ENCODE measurements around the gene RAB40C. TPM values are rescaled to one million over a fixed set of nuclear protein-coding genes. Genes with fewer than 3 reads are reported as not detected.

The RAB40C gene
- polyA plus RNA-seq, 3 donors = 14.3 to 32.5 (median 23.6) TPM

Other genes with a start within 250 kb of the RAB40C start
- 10 to 100 TPM; 14.1 to 23.7 (median 22.2) TPM for gene AXIN1, start 237.3 kb upstream of the RAB40C start, polyA plus RNA-seq (ENCODE audit: insufficient read length in 3 of 3)
- 10 to 100 TPM; 55.3 to 90.5 (median 65.3) TPM for gene MRPL28, start 219.5 kb upstream of the RAB40C start, polyA plus RNA-seq (ENCODE audit: insufficient read length in 3 of 3)
- gene PGAP6, start 208.1 kb upstream of the RAB40C start, polyA plus RNA-seq (ENCODE audit: insufficient read length in 3 of 3) = 10 to 100 TPM; 56.7 to 71.2 (median 60.6) TPM
- 100 to 1,000 TPM; 108 to 146 (median 134) TPM for gene NME4, start 192.9 kb upstream of the RAB40C start, polyA plus RNA-seq (ENCODE audit: insufficient read length in 3 of 3)
- 10 to 100 TPM; 20.7 to 47.6 (median 21.2) TPM for gene DECR2, start 188.2 kb upstream of the RAB40C start, polyA plus RNA-seq (ENCODE audit: insufficient read length in 3 of 3)
- 100 to 1,000 TPM in 2 of 3 donors, 10 to 100 TPM in 1; 96.3 to 159 (median 104) TPM for gene RAB11FIP3, start 164.4 kb upstream of the RAB40C start, polyA plus RNA-seq (ENCODE audit: insufficient read length in 3 of 3)
- 10 to 100 TPM; 23.2 to 37.7 (median 35.0) TPM for gene CAPN15, start 62.4 kb upstream of the RAB40C start, polyA plus RNA-seq (ENCODE audit: insufficient read length in 3 of 3)
- gene PRR35, start 29.7 kb upstream of the RAB40C start, polyA plus RNA-seq (ENCODE audit: insufficient read length in 3 of 3) = 10 to 100 TPM in 2 of 3 donors, 1 to 10 TPM in 1; 5.7 to 14.0 (median 14.0) TPM
- gene NHLRC4, start 23.1 kb upstream of the RAB40C start, polyA plus RNA-seq (ENCODE audit: insufficient read length in 3 of 3) = 1 to 10 TPM; 5.1 to 8.9 (median 8.1) TPM
- 10 to 100 TPM; 49.0 to 82.6 (median 66.2) TPM for gene PIGQ, start 20.1 kb upstream of the RAB40C start, polyA plus RNA-seq (ENCODE audit: insufficient read length in 3 of 3)
- gene WFIKKN1, start 40.9 kb downstream of the RAB40C start, polyA plus RNA-seq (ENCODE audit: insufficient read length in 3 of 3) = 1 to 10 TPM; 1.3 to 2.0 (median 2.0) TPM
- gene METTL26, start 46.2 kb downstream of the RAB40C start, polyA plus RNA-seq (ENCODE audit: insufficient read length in 3 of 3) = 10 to 100 TPM; 39.3 to 62.6 (median 60.9) TPM
- 10 to 100 TPM; 10.2 to 31.8 (median 22.6) TPM for gene MCRIP2, start 51.8 kb downstream of the RAB40C start, polyA plus RNA-seq (ENCODE audit: insufficient read length in 3 of 3)
- gene WDR90, start 59.3 kb downstream of the RAB40C start, polyA plus RNA-seq (ENCODE audit: insufficient read length in 3 of 3) = 10 to 100 TPM; 36.9 to 62.0 (median 48.4) TPM
- gene RHOT2, start 78.1 kb downstream of the RAB40C start, polyA plus RNA-seq (ENCODE audit: insufficient read length in 3 of 3) = 100 to 1,000 TPM in 1 of 3 donors, 10 to 100 TPM in 2; 51.8 to 111 (median 92.9) TPM
- 1 to 10 TPM in 2 of 3 donors, under 1 TPM in 1; 0.84 to 2.5 (median 2.3) TPM for gene RHBDL1, start 85.6 kb downstream of the RAB40C start, polyA plus RNA-seq (ENCODE audit: insufficient read length in 3 of 3)
- 100 to 1,000 TPM in 2 of 3 donors, 10 to 100 TPM in 1; 97.8 to 133 (median 126) TPM for gene STUB1, start 90.3 kb downstream of the RAB40C start, polyA plus RNA-seq (ENCODE audit: insufficient read length in 3 of 3)
- gene JMJD8, start 94.3 kb downstream of the RAB40C start, polyA plus RNA-seq (ENCODE audit: insufficient read length in 3 of 3) = 10 to 100 TPM; 48.7 to 73.8 (median 73.5) TPM
- 10 to 100 TPM in 2 of 3 donors, 1 to 10 TPM in 1; 8.8 to 16.1 (median 14.2) TPM for gene WDR24, start 100.3 kb downstream of the RAB40C start, polyA plus RNA-seq (ENCODE audit: insufficient read length in 3 of 3)
- 1 to 10 TPM in 1 of 3 donors, under 1 TPM in 2; 0.67 to 2.7 (median 0.92) TPM for gene FBXL16, start 115.7 kb downstream of the RAB40C start, polyA plus RNA-seq (ENCODE audit: insufficient read length in 3 of 3)
- 10 to 100 TPM in 2 of 3 donors, 1 to 10 TPM in 1; 4.0 to 15.4 (median 11.3) TPM for gene METRN, start 125.1 kb downstream of the RAB40C start, polyA plus RNA-seq (ENCODE audit: insufficient read length in 3 of 3)
- gene ANTKMT, start 131.1 kb downstream of the RAB40C start, polyA plus RNA-seq (ENCODE audit: insufficient read length in 3 of 3) = 10 to 100 TPM; 10.4 to 22.6 (median 21.6) TPM
- gene CCDC78, start 136.4 kb downstream of the RAB40C start, polyA plus RNA-seq (ENCODE audit: insufficient read length in 3 of 3) = 1 to 10 TPM; 1.5 to 3.6 (median 3.1) TPM
- 10 to 100 TPM in 1 of 3 donors, 1 to 10 TPM in 2; 3.8 to 12.1 (median 5.1) TPM for gene HAGHL, start 137.0 kb downstream of the RAB40C start, polyA plus RNA-seq (ENCODE audit: insufficient read length in 3 of 3)
- 10 to 100 TPM; 22.7 to 42.3 (median 26.5) TPM for gene CIAO3, start 150.9 kb downstream of the RAB40C start, polyA plus RNA-seq (ENCODE audit: insufficient read length in 3 of 3)
- gene MSLN, start 170.7 kb downstream of the RAB40C start, polyA plus RNA-seq (ENCODE audit: insufficient read length in 3 of 3) = 10 to 100 TPM; 12.7 to 36.0 (median 18.1) TPM
- gene RPUSD1, start 198.3 kb downstream of the RAB40C start, polyA plus RNA-seq (ENCODE audit: insufficient read length in 3 of 3) = 10 to 100 TPM in 2 of 3 donors, 1 to 10 TPM in 1; 9.1 to 22.4 (median 16.7) TPM
- 10 to 100 TPM; 22.3 to 35.4 (median 32.3) TPM for gene CHTF18, start 198.6 kb downstream of the RAB40C start, polyA plus RNA-seq (ENCODE audit: insufficient read length in 3 of 3)
- under 1 TPM; 0.41 to 0.58 (median 0.47) TPM for gene GNG13, start 210.7 kb downstream of the RAB40C start, polyA plus RNA-seq (ENCODE audit: insufficient read length in 3 of 3)